Lung (tissue), 12 donors: Measurements from ENCODE around the gene KLF6. TPM values are rescaled to one million over a fixed set of nuclear protein-coding genes. Genes with fewer than 3 reads are reported as not detected.

Experiments
- ATAC-seq: fragments of 200-7000 bp; cut with Tn5 transposase; one replicate; pipeline ENCODE4 v1.9.1; 2020; ENCODE audit warnings: moderate number of reproducible peaks; ENCODE audit not compliant: insufficient read depth, low FRiP score
- DNase-seq, 3 donors: peaks; one replicate each; pipeline ENCODE4 v3.0.0-alpha.2; 2013 to 2017
- H3K27ac ChIP-seq, 2 donors: one replicate each; pipeline ENCODE4 v1.5.1; 2013; ENCODE audit warnings: mild to moderate bottlenecking in 2 of 2, moderate library complexity in 2 of 2, control low read depth in 1 of 2, inconsistent platforms in 1 of 2, low read depth in 1 of 2, low read length in 1 of 2
- H3K27me3 ChIP-seq, 3 donors: one replicate each; pipeline ENCODE4 v1.5.1; 2013; ENCODE audit warnings: low read length in 2 of 3; ENCODE audit not compliant: control insufficient read depth in 3 of 3, insufficient read depth in 3 of 3
- H3K36me3 ChIP-seq, 4 donors: one replicate each; pipeline ENCODE4 v1.5.1; 2013; ENCODE audit warnings: low read length in 4 of 4, mild to moderate bottlenecking in 1 of 4, moderate library complexity in 1 of 4; ENCODE audit not compliant: control insufficient read depth in 4 of 4, insufficient read depth in 4 of 4
- H3K4me1 ChIP-seq, 5 donors: one replicate each; pipeline ENCODE4 v1.5.1; 2013; ENCODE audit warnings: low read length in 5 of 5, mild to moderate bottlenecking in 2 of 5, moderate library complexity in 1 of 5; ENCODE audit not compliant: control insufficient read depth in 5 of 5, insufficient read depth in 5 of 5
- H3K4me3 ChIP-seq: one replicate; pipeline ENCODE4 v1.5.1; 2013; ENCODE audit warnings: mild to moderate bottlenecking, control low read depth, moderate library complexity
- H3K9ac ChIP-seq, 2 donors: one replicate each; pipeline ENCODE4 v1.5.1; 2013; ENCODE audit warnings: low read length in 2 of 2, control low read depth in 1 of 2; ENCODE audit not compliant: insufficient read depth in 1 of 2
- H3K9me3 ChIP-seq, 4 donors: one replicate each; pipeline ENCODE4 v1.5.1; 2013; ENCODE audit warnings: low read length in 3 of 4, mild to moderate bottlenecking in 1 of 4, moderate library complexity in 1 of 4; ENCODE audit not compliant: control insufficient read depth in 4 of 4, insufficient read depth in 3 of 4
- CTCF ChIP-seq: IDR thresholded peaks from 2 replicates; pipeline ENCODE4 v1.5.1; 2012; ENCODE audit warnings: mild to moderate bottlenecking; ENCODE audit errors: control extremely low read depth, extremely low read depth
- WGBS, 2 donors: extraction: QIAGEN DNeasy Blood & Tissue Kit; methylation state at CpG; one replicate each; pipeline ENCODE4 v1.1.7; 2013; 5-methylcytosine and 5-hydroxymethylcytosine counted together
- polyA plus RNA-seq, 2 donors: library from polyadenylated mRNA; stranded (reverse); fragments of 200-250 nt; gene quantifications; one replicate each; pipeline ENCODE4 v1.2.1, GENCODE V29; 2013
- total RNA-seq, 2 donors: library from RNA; depleted of rRNA in 1 of 2; stranded (reverse); fragments of >200 nt in 1 of 2; gene quantifications; one replicate each; pipeline ENCODE4 v1.2.1, GENCODE V29; 2014 to 2021
- donor health status: control.
- donor health status: control.
- donor health status: Bipolar disorder and iron deficiency.
- donor health status: healthy.
- donor health status: DM: yes; HTN: yes; CAD: no.

Gene KLF6
- total and polyA plus RNA-seq, 4 donors: 45.6 to 264 (median 160) TPM

- no peak overlapping the region for H3K27ac ChIP-seq
- H3K4me3 ChIP-seq: no peak overlapping the region
- no peak for TF ChIP-seq CTCF
- peaks cover 0 to 20% (median 10%) of the 10 kb centered on the region in 5 donors for H3K4me1 ChIP-seq
- H3K9ac ChIP-seq: no peak overlapping the region
- no peak for DNase-seq
- no peaks in the 10 kb centered on the region for H3K27me3 ChIP-seq
- no peaks in the 10 kb centered on the region for H3K9me3 ChIP-seq
- no peak for ATAC-seq
- no peaks in the 10 kb centered on the region for H3K36me3 ChIP-seq
- 96 to 97% methylated on average over 6 of the region's 6 CpGs for WGBS, 2 donors
Measured at GRCh38 chr10:3814838-3815220, 29.8 kb upstream of the KLF6 start.

- Histone ChIP-seq H3K27ac (no peak overlapping the region), H3K9me3 (no peaks in the 10 kb centered on the region), H3K27me3 (no peaks in the 10 kb centered on the region), H3K4me3 (no peak overlapping the region), H3K36me3 (no peaks in the 10 kb centered on the region), H3K9ac (no peak overlapping the region), H3K4me1 (peaks cover 0 to 20% (median 10%) of the 10 kb centered on the region in 5 donors)
- DNase-seq: no peak
- no peak for TF ChIP-seq CTCF
- ATAC-seq: no peak
- WGBS, 2 donors: 91 to 92% methylated on average over 15 of the region's 15 CpGs
Measured at GRCh38 chr10:3813986-3814837, 29.2 kb upstream of the KLF6 start.

- Histone ChIP-seq H3K4me3 (no peak overlapping the region), H3K9me3 (no peaks in the 10 kb centered on the region), H3K9ac (no peak overlapping the region), H3K4me1 (peaks cover 0 to 20% (median 12%) of the 10 kb centered on the region in 5 donors), H3K27ac (no peak overlapping the region), H3K36me3 (no peaks in the 10 kb centered on the region), H3K27me3 (no peaks in the 10 kb centered on the region)
- TF ChIP-seq CTCF: no peak
- DNase-seq (no peak), ATAC-seq (no peak)
- 82 to 90% methylated on average over 4 of the region's 4 CpGs for WGBS, 2 donors
Measured at GRCh38 chr10:3813267-3813666, 28.3 kb upstream of the KLF6 start.
